K562 (cell line): ENCODE data around the gene ORC3. TPM values are rescaled to one million over a fixed set of nuclear protein-coding genes. Genes with fewer than 3 reads are reported as not detected.

ENCODE experiments used
- BCOR ChIP-seq: fragments of 450-650 bp; IDR thresholded peaks from 2 replicates; pipeline ENCODE4 v1.6.1; 2016
- C11orf30 ChIP-seq: fragments of 450-650 bp; IDR thresholded peaks from 2 replicates; pipeline ENCODE4 v1.6.1; 2016; ENCODE audit warnings: low read depth, mild to moderate bottlenecking
- MEF2D ChIP-seq: conservative IDR thresholded peaks from 2 replicates; pipeline ENCODE4 v1.6.1; 2016; ENCODE audit warnings: low read depth, missing genetic modification characterization, missing compliant biosample characterization
- MITF ChIP-seq: IDR thresholded peaks from 2 replicates; pipeline ENCODE4 v1.6.1; 2014; ENCODE audit warnings: antibody characterized with exemption
- POLR2A ChIP-seq: fragments of 450-650 bp; conservative IDR thresholded peaks from 2 replicates; pipeline ENCODE4 v1.6.1; 2016
- PTRF ChIP-seq: fragments of 450-650 bp; IDR thresholded peaks from 2 replicates; pipeline ENCODE4 v1.6.1; 2016; ENCODE audit warnings: mild to moderate bottlenecking, missing genetic modification characterization, missing compliant biosample characterization
- SIRT6 ChIP-seq: IDR thresholded peaks from one replicate; pipeline ENCODE4 v1.6.1; 2012; ENCODE audit warnings: low read depth, mild to moderate bottlenecking, control low read depth, inconsistent platforms, low read length, moderate library complexity
- SMAD4 ChIP-seq: fragments of 250-450 bp; sonication (Bioruptor Pico); conservative IDR thresholded peaks from 2 replicates; pipeline ENCODE4 v1.8.0; 2021; ENCODE audit warnings: inconsistent platforms, mild to moderate bottlenecking, moderate library complexity
- TARDBP ChIP-seq: fragments of 450-650 bp; IDR thresholded peaks from 2 replicates; pipeline ENCODE4 v1.6.1; 2016
- ZBTB7A ChIP-seq: IDR thresholded peaks from 2 replicates; pipeline ENCODE4 v1.6.1; 2011; ENCODE audit warnings: low read depth, mild to moderate bottlenecking, low read length, moderate library complexity, borderline replicate concordance; ENCODE audit not compliant: control insufficient read depth
- ZFP36 ChIP-seq: fragments of 150-350 bp; IDR thresholded peaks from 2 replicates; pipeline ENCODE4 v1.6.1; 2018; ENCODE audit warnings: low read length, low read depth; ENCODE audit not compliant: partially characterized antibody
- ZNF316 ChIP-seq: fragments of 450-650 bp; IDR thresholded peaks from 2 replicates; pipeline ENCODE4 v1.6.1; 2016
- ZNF518B ChIP-seq: fragments of 250-450 bp; sonication (Bioruptor Pico); IDR thresholded peaks from 2 replicates; pipeline ENCODE4 v1.5.0; 2021; ENCODE audit warnings: mild to moderate bottlenecking, moderate library complexity
- polyA plus RNA-seq, 8 experiments: library from polyadenylated mRNA; depleted of rRNA in 4 of 8; stranded (reverse) in 5 of 8; unstranded in 3 of 8; fragments of >200 nt; fragmentation: Nextera tagmentation in 2 of 8; fragmentation: Illumina TruSeq in 1 of 8; extraction: Ambion mirVana in 2 of 8; extraction: Trizol in 1 of 8; gene quantifications; 2 replicates each; pipeline versions ENCODE4 v1.2.1 to v1.2.3, GENCODE V29; 2011 to 2014; ENCODE audit warnings: inconsistent platforms in 1 of 8, missing spikeins in 1 of 8
- total RNA-seq, 7 experiments: library from RNA; depleted of rRNA in 6 of 7; stranded (reverse); fragments of >200 nt in 6 of 7; fragmentation: Illumina TruSeq in 2 of 7; extraction: Trizol in 2 of 7; gene quantifications; 2 replicates each; pipeline versions ENCODE4 v1.2.1 to v1.2.3, GENCODE V29; 2011 to 2021; ENCODE audit warnings: low replicate concordance in 1 of 7
- TF ChIP-seq, protein P1 (sequence below): fragments of 250-450 bp; sonication (Bioruptor Pico); IDR thresholded peaks from 2 replicates; pipeline ENCODE4 v1.4.0; 2020; ENCODE audit warnings: borderline replicate concordance
- TF ChIP-seq, protein P2 (sequence below): fragments of 250-450 bp; sonication (Bioruptor Pico); IDR thresholded peaks from 2 replicates; pipeline ENCODE4 v1.8.0; 2021; ENCODE audit warnings: moderate library complexity, mild to moderate bottlenecking, inconsistent platforms
- TF ChIP-seq, protein P3 (sequence below): fragments of 250-450 bp; sonication (Bioruptor Pico); IDR thresholded peaks from 2 replicates; pipeline ENCODE4 v1.8.0; 2022; ENCODE audit warnings: inconsistent platforms

ORC3 gene
- total and polyA plus RNA-seq, 9 of the 15 experiments (the other 6 are each of a cell fraction or from before 2014, with no cell fraction given) = 28.8 to 159 (median 74.8) TPM

DNA sequence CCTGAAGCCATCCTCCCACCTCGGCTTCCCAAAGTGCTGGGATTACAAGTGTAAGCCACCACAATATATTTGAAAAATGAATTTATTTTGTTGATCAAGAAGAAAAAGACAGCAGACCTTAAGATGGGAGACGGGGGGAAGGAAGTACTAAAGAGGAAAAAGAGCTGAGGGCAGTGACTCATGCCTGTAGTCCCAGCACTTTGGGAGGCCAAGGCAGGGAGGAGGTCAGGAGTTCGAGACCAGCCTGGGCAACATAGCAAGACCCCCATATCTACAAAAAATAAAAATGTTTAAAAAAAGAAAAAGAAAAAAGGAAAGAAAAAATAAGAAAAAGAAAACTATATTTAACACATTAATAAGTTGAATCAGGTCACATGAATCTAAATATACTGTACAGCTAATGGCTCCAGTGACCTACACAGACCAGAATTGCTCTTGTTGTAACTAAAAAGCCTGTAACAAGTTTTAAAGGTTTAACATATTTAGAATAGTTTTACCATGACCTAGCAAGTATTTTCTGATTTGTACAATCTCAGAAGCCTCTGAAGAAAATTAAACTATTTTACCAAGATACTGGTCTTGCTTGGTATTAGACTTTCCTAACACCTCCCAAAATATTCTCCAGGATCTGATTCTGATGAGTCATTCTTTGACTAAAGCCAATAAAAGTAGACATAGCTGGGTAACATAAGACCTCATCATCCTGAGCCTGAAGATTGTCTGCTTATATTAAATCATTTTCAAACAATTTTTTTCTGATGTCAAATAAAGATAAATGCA lies 116.4 kb downstream of the ORC3 start (continued):
- TF ChIP-seq, protein P1, sequence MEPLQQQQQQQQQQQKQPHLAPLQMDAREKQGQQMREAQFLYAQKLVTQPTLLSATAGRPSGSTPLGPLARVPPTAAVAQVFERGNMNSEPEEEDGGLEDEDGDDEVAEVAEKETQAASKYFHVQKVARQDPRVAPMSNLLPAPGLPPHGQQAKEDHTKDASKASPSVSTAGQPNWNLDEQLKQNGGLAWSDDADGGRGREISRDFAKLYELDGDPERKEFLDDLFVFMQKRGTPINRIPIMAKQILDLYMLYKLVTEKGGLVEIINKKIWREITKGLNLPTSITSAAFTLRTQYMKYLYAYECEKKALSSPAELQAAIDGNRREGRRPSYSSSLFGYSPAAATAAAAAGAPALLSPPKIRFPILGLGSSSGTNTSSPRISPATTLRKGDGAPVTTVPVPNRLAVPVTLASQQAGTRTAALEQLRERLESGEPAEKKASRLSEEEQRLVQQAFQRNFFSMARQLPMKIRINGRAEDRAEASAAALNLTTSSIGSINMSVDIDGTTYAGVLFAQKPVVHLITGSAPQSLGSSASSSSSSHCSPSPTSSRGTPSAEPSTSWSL (CRISPR knock-in tag) = no peak
- TF ChIP-seq SIRT6 = no peak
- TF ChIP-seq BCOR = peak; percentile 80
- TF ChIP-seq, protein P2, sequence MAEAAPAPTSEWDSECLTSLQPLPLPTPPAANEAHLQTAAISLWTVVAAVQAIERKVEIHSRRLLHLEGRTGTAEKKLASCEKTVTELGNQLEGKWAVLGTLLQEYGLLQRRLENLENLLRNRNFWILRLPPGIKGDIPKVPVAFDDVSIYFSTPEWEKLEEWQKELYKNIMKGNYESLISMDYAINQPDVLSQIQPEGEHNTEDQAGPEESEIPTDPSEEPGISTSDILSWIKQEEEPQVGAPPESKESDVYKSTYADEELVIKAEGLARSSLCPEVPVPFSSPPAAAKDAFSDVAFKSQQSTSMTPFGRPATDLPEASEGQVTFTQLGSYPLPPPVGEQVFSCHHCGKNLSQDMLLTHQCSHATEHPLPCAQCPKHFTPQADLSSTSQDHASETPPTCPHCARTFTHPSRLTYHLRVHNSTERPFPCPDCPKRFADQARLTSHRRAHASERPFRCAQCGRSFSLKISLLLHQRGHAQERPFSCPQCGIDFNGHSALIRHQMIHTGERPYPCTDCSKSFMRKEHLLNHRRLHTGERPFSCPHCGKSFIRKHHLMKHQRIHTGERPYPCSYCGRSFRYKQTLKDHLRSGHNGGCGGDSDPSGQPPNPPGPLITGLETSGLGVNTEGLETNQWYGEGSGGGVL (CRISPR knock-in tag) = no peak
- no peak for TF ChIP-seq MITF
- no peak for TF ChIP-seq TARDBP
- peak; percentile 77 for TF ChIP-seq ZNF316
- peak; percentile 8 for TF ChIP-seq ZFP36
- TF ChIP-seq, protein P3, sequence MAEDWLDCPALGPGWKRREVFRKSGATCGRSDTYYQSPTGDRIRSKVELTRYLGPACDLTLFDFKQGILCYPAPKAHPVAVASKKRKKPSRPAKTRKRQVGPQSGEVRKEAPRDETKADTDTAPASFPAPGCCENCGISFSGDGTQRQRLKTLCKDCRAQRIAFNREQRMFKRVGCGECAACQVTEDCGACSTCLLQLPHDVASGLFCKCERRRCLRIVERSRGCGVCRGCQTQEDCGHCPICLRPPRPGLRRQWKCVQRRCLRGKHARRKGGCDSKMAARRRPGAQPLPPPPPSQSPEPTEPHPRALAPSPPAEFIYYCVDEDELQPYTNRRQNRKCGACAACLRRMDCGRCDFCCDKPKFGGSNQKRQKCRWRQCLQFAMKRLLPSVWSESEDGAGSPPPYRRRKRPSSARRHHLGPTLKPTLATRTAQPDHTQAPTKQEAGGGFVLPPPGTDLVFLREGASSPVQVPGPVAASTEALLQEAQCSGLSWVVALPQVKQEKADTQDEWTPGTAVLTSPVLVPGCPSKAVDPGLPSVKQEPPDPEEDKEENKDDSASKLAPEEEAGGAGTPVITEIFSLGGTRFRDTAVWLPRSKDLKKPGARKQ = no peak
- no peak for TF ChIP-seq MEF2D (tag)
- no peak for TF ChIP-seq SMAD4 (CRISPR knock-in tag)
- no peak for TF ChIP-seq POLR2A
- peak; percentile 70 for TF ChIP-seq C11orf30
- TF ChIP-seq ZNF518B (CRISPR knock-in tag) = no peak
- TF ChIP-seq ZBTB7A = no peak
- no peak for TF ChIP-seq PTRF (tag)
